ENCODE measurements around the gene DPYSL4.

DNA sequence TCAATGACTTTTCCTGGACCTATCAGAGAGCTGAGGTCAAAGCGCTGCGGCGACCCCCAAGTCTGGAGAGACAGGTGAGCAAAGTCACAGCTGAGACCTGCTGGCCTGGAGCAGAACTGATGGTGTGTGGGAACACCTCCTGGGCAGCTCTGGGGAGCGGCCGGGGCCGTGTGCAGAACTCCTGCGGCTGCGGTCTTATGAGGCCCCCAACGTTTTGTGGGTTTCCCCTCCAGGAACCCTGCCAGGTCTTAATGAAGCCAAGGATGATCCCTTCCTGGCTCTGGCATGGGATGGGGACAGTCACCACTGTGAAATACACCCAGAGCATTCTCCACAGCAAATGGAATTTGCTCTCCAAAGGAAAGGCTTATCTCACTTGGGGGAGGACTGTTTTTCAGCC is 26.1 kb downstream of the DPYSL4 start:
- TF ChIP-seq, protein P1, sequence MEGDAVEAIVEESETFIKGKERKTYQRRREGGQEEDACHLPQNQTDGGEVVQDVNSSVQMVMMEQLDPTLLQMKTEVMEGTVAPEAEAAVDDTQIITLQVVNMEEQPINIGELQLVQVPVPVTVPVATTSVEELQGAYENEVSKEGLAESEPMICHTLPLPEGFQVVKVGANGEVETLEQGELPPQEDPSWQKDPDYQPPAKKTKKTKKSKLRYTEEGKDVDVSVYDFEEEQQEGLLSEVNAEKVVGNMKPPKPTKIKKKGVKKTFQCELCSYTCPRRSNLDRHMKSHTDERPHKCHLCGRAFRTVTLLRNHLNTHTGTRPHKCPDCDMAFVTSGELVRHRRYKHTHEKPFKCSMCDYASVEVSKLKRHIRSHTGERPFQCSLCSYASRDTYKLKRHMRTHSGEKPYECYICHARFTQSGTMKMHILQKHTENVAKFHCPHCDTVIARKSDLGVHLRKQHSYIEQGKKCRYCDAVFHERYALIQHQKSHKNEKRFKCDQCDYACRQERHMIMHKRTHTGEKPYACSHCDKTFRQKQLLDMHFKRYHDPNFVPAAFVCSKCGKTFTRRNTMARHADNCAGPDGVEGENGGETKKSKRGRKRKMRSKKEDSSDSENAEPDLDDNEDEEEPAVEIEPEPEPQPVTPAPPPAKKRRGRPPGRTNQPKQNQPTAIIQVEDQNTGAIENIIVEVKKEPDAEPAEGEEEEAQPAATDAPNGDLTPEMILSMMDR (conservative IDR thresholded peaks at IDR 0.05; ENCODE audit: low read depth in 2 of 2), result no peak
- TF ChIP-seq EZH2phosphoT487 (IDR thresholded peaks at IDR 0.05; ENCODE audit: unreplicated experiment) (no peak), ZNF331 (CRISPR knock-in tag; IDR thresholded peaks at IDR 0.05; ENCODE audit: low read depth) (no peak), CREB1 (CRISPR knock-in tag; IDR thresholded peaks at IDR 0.05; ENCODE audit: low read depth) (no peak), POLR2AphosphoS5 (IDR thresholded peaks at IDR 0.05; ENCODE audit: low read depth) (no peak), EZH2 (IDR thresholded peaks at IDR 0.05; ENCODE audit: low read depth, unreplicated experiment) (no peak), REST (IDR thresholded peaks at IDR 0.05; ENCODE audit: unreplicated experiment) (no peak), JUNB (IDR thresholded peaks at IDR 0.05; ENCODE audit: unreplicated experiment) (no peak), NANOG (IDR thresholded peaks at IDR 0.05; ENCODE audit: borderline replicate concordance) (no peak), ETS1 (IDR thresholded peaks at IDR 0.05) (no peak)

Data from GM23338 (cell line).